Uterus (tissue), 2 donors: Measurements from ENCODE around the gene ANKS6.

Source experiments
- CTCF ChIP-seq, 4 experiments: fragments of 200-600 bp in 2 of 4; fragments of 450-650 bp in 2 of 4; sonication (generic) in 2 of 4; IDR thresholded peaks; one replicate each; pipeline ENCODE4 v1.5.1; 2016 to 2019; ENCODE audit warnings: antibody characterized with exemption in 4 of 4, mild to moderate bottlenecking in 2 of 4, moderate library complexity in 1 of 4
- POLR2A ChIP-seq, 2 donors: fragments of 450-650 bp; IDR thresholded peaks; one replicate each; pipeline ENCODE4 v1.6.1; 2016; ENCODE audit warnings: antibody characterized with exemption in 2 of 2, mild to moderate bottlenecking in 1 of 2, moderate library complexity in 1 of 2

GRCh38 chr9:98686961-98687855 lies 109.1 kb downstream of the ANKS6 start:
- no peak for TF ChIP-seq CTCF (IDR thresholded peaks at IDR 0.05)
- no peak for TF ChIP-seq POLR2A (IDR thresholded peaks at IDR 0.05)
